Stimulated activated effector memory CD8-positive, alpha-beta T cell treated with anti-CD3 and anti-CD28 coated beads, Interleukin-12 subunit alpha, Interleukin-12 subunit beta, amount 100 ng/mL, for 72 hours (primary cell): ENCODE measurements around the gene ULBP1.
"Not testable (repeated sequence)": the region's sequence is repeated elsewhere in the genome, so short reads cannot be mapped to it uniquely, and the experiment has no call there.

Experiments
- ATAC-seq: fragments of 150-1000 bp; cut with Tn5 transposase; 2 replicates; pipeline ENCODE4 v1.10.0; 2021
- DNase-seq, 2 donors: peaks; one replicate each; pipeline ENCODE4 v3.0.0; 2021 to 2022; ENCODE audit warnings: low spot score in 2 of 2
- H3K27ac Mint-ChIP-seq: one replicate; pipeline ENCODE4 v1.8.0; 2022; ENCODE audit warnings: mild to moderate bottlenecking, mixed read lengths
- H3K36me3 Mint-ChIP-seq: one replicate; pipeline ENCODE4 v1.8.0; 2022; ENCODE audit warnings: mild to moderate bottlenecking, mixed read lengths
- H3K4me1 Mint-ChIP-seq: one replicate; pipeline ENCODE4 v1.8.0; 2022; ENCODE audit warnings: mixed read lengths
- H3K4me3 Mint-ChIP-seq: one replicate; pipeline ENCODE4 v1.8.0; 2022; ENCODE audit warnings: mild to moderate bottlenecking, mixed read lengths
- H3K9me3 Mint-ChIP-seq: one replicate; pipeline ENCODE4 v1.8.0; 2022; ENCODE audit warnings: mixed read lengths

The ULBP1 gene

DNA sequence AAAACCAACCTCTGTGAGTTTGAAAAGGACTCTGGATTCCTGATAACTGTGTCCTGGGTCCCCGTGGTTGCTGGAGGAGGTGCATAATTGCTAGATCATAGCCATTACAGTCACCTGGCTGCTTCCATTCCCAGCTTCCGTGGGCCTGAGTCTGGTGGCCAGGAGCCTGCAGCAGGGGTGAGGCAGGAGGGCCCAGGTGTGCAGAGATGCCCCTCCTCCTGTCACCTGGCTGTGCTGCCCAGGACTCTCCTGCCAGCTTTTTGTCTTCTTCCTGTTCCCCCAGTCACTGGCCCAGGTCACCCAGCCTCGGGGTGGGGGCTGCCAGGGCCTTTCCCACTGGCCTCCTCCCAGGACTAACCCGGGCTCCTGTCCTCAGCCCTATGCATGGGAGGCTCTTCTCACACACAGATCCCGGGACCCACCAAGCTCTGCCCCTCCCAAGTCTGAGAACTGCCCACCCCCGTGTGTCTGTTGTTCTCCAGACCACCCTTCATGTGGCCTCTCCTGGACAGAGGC is 31.6 kb downstream of the ULBP1 start:
- Mint-ChIP-seq H3K4me1 (peaks cover 27% of the 10 kb centered on the region), H3K27ac (no peak overlapping the region), H3K9me3 (no peaks in the 10 kb centered on the region), H3K4me3 (no peak overlapping the region), H3K36me3 (no peaks in the 10 kb centered on the region)
- no peak for ATAC-seq
- DNase-seq = no peak

DNA sequence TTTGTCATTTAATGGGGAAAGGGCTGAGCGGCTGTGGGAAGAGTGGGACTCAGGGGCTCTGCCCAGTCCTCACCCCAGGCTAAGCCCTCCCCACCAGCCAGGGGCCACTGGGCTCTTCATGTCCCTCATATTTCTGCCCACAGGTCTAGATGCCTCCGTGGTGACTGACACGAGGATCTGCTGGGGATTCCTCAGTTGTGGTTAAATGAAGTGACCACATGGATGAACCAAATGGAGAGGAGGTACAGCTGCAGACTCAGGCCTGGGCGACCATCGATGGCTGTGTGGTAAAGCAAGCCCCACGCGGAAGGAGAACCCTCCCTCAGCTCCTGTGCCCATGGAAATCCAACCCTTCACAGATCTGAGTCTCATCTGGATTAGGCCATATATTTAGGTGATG is 32.2 kb downstream of the ULBP1 start:
- ATAC-seq (no peak), DNase-seq (no peak)
- no peak overlapping the region for H3K4me3 Mint-ChIP-seq
- H3K4me1 Mint-ChIP-seq = peaks cover 27% of the 10 kb centered on the region
- no peak overlapping the region for H3K27ac Mint-ChIP-seq
- H3K36me3 Mint-ChIP-seq = no peaks in the 10 kb centered on the region
- H3K9me3 Mint-ChIP-seq = no peaks in the 10 kb centered on the region

DNA sequence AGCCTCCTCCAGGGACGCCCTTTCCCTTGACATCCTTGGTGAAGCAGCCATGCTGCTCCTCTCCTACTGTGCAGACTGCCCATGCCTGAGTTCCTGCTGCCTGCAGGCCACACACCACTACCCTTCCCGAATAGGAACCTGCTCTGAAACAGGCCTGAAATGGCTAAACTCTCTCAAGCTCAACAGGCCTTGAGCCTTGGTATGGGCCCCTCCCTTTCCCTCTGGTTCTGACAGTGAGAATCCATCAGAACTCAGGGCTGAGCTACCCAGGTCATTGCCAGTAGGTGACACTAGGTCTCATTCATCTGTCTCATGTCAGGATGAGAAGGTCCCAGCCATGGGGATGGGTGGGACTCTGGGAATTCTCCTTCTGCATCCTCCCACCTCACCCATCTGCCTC is 35.9 kb downstream of the ULBP1 start:
- H3K36me3 Mint-ChIP-seq = peaks cover 6% of the 10 kb centered on the region
- DNase-seq (no peak), ATAC-seq (no peak)
- H3K4me3 Mint-ChIP-seq = no peak overlapping the region
- peaks cover 42% of the 10 kb centered on the region for H3K4me1 Mint-ChIP-seq
- H3K27ac Mint-ChIP-seq = no peak overlapping the region
- H3K9me3 Mint-ChIP-seq = no peaks in the 10 kb centered on the region

DNA sequence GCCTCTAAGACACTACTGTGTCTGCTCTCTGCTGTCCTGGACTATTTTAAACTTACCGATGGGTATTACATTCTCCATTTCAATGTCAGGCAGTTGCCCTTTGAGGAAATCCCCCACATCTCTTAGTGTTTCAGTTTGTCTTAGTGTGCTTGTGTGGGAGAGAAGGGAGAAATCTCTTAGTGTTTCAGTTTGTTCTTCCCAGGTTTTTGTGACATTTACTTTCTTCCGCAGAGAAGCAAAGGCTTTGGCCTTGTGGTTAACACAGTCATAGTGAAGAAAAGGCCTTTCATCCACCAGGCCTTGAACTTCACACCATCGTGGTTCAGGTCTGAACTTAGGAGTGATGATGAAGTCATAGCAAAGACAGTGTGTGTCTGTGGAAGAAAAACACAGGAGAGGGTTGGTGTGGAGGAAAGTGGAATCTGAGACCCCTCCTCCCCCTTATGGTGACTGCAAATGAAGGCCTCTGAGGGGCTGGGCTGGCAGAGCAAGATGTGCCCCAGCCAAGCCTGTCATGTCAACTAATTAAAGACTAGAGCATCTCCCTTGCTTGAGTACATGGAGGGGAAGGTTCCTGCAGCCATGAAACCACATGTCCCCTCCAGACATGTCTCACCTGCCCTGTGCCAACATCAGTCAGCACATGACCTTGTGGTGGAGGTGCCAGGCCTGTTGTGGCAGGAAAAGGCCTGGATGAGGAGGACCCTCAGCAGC is 37.7 kb downstream of the ULBP1 start:
- peaks cover 11% of the 10 kb centered on the region for H3K36me3 Mint-ChIP-seq
- H3K9me3 Mint-ChIP-seq = no peaks in the 10 kb centered on the region
- peak overlapping the region; percentile 17 for H3K4me3 Mint-ChIP-seq
- DNase-seq (peak in 1 of 2 donors; percentile 65), ATAC-seq (peak; percentile 71)
- peaks cover 55% of the 10 kb centered on the region for H3K4me1 Mint-ChIP-seq
- H3K27ac Mint-ChIP-seq = no peak overlapping the region

DNA sequence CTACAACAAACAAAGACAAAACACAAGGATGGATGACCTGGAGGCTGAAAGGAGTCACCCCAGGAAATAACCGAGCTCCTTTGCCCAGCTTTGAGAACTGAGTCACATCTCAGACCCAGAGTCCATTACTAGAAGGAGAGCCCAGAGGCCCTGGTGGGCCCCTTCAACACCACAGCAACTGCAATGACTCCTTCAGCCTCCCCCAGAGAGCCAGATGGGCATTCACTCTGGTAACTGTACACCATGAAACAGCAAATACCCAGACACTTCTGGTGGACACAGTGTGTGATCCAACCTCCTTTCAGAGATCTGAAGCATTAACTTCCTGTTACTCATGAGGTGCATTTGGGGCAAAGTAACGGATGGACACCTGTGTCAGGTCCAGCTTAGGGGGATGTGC is 39.0 kb downstream of the ULBP1 start:
- Mint-ChIP-seq H3K4me1 (peaks cover 62% of the 10 kb centered on the region), H3K4me3 (no peak overlapping the region)
- ATAC-seq = no peak

DNA sequence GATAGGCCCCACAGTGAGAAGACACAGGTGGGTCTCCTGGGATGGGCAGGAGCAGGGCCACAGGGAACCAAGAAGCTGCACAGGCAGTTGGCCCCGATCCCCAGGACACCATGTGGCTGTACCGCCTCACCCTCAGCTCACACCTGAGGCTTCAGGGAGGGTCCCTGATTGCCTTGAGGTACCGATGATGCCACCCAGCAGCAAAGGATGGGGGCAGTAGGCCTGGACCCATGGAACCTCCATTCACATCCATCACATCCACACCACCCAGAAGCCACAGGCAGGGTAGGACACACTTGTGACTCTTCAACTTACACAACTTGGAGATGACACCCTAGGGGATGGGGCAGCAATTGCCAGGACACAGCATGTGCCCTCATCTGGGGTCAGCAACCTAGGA is 39.9 kb downstream of the ULBP1 start:
- H3K9me3 Mint-ChIP-seq, DNase-seq, ATAC-seq, H3K27ac Mint-ChIP-seq: not testable (repeated sequence)
- Mint-ChIP-seq H3K36me3 (peaks cover 13% of the 10 kb centered on the region), H3K4me3 (peak overlapping the region; percentile 81), H3K4me1 (peaks cover 67% of the 10 kb centered on the region)

More for the DNA sequence above, 39.0 kb downstream of the ULBP1 start:
- Mint-ChIP-seq H3K27ac (no peak overlapping the region), H3K36me3 (peaks cover 11% of the 10 kb centered on the region), H3K9me3 (no peaks in the 10 kb centered on the region)
- DNase-seq = no peak

DNA sequence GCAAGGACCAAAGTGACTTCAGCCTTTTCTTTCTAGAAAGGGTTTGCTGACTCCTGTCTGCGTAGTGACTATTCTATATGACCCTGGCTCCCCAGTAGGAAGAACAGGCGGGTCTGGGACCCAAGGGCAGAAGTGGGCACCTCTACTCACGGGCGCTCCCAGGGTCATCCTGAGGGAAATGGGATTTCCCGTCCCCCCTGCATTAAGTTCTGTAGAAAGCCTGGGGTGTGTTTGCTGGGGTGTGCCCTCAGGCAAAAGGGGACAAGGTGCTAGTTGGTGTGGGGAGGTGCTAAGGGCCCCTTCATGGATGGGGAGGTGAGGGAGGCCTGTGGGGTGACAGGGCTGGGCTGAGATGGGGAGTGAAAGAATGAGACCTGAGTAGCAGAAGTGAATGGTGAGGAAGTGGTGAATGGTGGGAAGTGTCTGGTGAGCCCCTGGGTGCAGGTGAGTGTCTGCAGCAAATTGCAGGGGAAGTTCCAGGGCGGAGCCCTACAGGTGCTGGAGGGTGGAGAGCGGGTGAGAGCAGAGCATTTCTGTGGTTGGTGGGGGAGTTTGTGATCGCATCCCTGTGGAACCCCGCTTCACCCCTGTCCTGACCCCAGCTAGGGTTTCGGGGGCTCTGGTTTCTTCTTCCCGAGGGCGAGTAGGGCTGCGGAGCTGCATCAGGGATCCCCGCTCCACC is 40.5 kb downstream of the ULBP1 start:
- peak overlapping the region; percentile 74 for H3K27ac Mint-ChIP-seq

DNA sequence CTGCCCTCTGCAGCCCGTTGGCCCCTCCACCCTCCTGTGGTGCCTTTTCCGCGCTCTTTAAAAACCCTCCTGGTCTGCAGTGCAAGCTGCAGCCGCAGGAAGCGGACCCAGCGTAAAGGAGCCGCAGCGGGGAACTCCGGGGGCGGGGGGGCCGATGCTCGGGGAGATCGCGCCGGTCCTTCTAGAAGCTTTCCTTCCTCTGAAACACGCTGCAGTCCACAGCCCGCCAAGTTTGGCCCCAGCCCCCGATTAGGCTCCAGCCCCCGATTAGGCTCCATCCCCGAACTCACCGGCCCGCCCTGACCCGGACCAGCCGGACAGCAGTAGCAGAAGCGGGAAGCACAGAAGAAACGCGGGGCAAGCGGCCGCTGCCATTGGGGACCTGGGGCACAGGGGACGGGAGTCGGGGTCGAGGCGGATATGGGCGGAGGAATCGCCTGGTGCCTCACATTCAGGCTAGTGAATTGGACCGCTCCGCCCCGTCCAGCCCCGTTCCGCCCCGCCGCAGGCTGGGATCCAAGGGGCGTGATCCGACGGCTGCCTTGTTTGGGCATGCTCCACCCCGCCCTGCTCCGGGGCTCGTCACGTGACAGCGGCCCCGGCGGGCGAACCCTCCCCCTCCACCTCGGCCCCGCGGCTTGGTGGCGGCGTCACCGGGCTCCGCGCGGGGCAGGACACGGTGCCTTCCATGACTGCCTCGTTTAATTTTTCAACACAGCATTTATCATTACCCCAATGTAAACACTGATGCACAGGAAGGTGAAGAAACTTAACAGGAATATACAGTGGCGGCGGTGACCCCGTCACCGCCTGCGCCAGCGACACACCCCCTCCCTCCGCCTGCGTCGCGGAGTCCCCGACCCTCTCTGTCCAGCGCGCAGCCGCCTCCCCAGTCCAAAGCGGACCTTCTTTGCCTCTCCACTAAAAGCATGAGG is 41.3 kb downstream of the ULBP1 start:
- Mint-ChIP-seq H3K9me3 (no peaks in the 10 kb centered on the region), H3K4me3 (peak overlapping the region; percentile 81), H3K4me1 (peaks cover 64% of the 10 kb centered on the region), H3K27ac (peak overlapping the region; percentile 74), H3K36me3 (peaks cover 16% of the 10 kb centered on the region)
- DNase-seq = peak; percentile 74 to 93
- peak; percentile 82 for ATAC-seq

More for the DNA sequence above, 40.5 kb downstream of the ULBP1 start:
- peak overlapping the region; percentile 81 for H3K4me3 Mint-ChIP-seq
- DNase-seq (no peak), ATAC-seq (peak; percentile 29)
- H3K4me1 Mint-ChIP-seq = peaks cover 70% of the 10 kb centered on the region
- H3K36me3 Mint-ChIP-seq = peaks cover 16% of the 10 kb centered on the region
- H3K9me3 Mint-ChIP-seq = no peaks in the 10 kb centered on the region

DNA sequence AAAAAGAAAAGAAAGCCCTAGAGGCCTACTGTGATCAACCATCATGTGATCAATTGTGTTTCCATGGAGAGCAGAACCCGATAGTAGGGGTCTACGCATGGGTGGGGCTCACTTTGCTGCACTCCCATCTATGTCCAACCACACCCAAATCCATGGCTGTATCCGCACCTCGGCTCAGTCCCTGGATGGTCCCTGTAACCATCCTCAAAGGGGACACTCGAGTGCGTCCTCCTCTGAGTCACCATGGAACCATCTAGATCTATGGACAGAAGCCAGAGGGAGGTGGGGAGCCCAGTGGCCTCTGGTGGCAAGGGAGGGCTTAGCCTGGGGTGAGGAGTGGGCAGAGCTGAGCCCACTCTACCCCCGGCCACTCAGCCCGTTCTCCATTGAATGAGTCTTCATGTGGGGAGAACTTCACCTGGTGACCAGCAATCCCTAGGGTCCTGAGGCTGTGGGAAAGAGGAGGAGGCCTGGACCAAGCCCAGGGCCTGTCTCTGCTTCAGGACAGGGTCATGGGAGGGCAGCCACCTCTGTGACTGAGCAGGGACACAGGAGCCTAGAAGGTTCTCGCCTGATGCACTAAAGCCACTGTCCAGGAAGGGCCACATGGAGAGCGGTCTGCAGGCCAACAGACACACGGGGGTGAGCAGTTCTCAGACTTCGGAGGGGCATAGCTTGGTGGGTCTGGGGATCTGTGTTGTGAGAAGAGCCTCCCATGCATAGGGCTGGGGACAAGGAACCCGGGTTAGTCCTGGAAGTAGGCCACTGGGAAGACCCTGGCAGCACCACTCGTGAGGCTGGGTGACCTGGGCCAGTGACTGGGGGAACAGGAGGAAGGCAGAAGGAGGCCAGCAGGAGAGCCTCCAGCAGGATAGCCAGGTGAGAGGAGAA is 42.3 kb downstream of the ULBP1 start:
- ATAC-seq (no peak), DNase-seq (no peak)
- Mint-ChIP-seq H3K4me3 (peak overlapping the region; percentile 81), H3K9me3 (no peaks in the 10 kb centered on the region), H3K4me1 (peaks cover 55% of the 10 kb centered on the region), H3K36me3 (peaks cover 16% of the 10 kb centered on the region), H3K27ac (peak overlapping the region; percentile 74)

DNA sequence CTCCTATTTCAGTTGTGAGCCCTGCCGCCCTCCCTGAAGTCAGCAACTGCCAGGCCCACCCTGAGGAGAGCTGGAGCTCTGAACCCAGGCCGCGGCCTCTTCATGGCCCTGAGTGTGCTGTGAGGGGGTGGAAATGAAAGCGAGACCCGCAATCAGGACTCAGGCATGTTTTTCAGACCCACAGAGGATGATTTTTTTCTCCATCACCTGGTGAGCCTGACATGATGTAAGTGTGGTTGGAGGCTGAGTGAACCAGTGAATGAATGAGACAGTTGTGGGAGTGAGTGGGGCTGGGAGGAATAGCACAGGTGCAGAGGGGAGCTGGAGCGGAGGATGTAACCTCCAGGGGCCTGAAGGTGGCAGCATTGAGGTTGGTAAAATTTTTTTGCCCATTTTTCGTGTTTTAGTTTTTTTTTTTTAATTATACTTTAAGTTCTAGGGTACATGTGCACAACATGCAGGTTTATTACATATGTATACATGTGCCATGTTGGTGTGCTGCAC is 43.3 kb downstream of the ULBP1 start:
- H3K27ac Mint-ChIP-seq = no peak overlapping the region
- no peak overlapping the region for H3K4me3 Mint-ChIP-seq
- peaks cover 45% of the 10 kb centered on the region for H3K4me1 Mint-ChIP-seq
- ATAC-seq (peak; percentile 62), DNase-seq (no peak)
- peaks cover 16% of the 10 kb centered on the region for H3K36me3 Mint-ChIP-seq
- no peaks in the 10 kb centered on the region for H3K9me3 Mint-ChIP-seq

DNA sequence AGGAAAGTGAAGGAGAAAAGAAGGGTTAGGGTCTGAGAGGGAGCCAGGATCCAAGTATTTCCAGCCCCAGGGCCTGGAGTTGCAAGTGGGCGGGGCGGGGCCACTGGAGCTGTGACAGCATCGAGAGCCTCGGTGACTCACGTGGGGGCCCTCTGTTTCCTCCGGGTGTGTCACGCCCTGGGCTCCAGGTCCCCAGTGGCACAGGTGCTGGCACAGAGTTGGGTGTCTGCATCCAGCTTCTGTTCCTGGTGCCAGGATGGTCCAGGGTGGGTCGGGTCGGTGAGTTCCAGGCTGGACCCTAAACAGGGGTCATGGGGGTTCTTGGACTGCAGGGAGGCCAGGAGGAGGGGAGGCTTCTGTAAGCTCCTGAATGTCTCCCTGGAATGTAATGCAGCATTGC is 44.8 kb downstream of the ULBP1 start:
- no peak for ATAC-seq
- no peak overlapping the region for H3K4me3 Mint-ChIP-seq
- peaks cover 16% of the 10 kb centered on the region for H3K36me3 Mint-ChIP-seq
- no peaks in the 10 kb centered on the region for H3K9me3 Mint-ChIP-seq
- peaks cover 38% of the 10 kb centered on the region for H3K4me1 Mint-ChIP-seq
- no peak for DNase-seq
- H3K27ac Mint-ChIP-seq = peak overlapping the region; percentile 26

DNA sequence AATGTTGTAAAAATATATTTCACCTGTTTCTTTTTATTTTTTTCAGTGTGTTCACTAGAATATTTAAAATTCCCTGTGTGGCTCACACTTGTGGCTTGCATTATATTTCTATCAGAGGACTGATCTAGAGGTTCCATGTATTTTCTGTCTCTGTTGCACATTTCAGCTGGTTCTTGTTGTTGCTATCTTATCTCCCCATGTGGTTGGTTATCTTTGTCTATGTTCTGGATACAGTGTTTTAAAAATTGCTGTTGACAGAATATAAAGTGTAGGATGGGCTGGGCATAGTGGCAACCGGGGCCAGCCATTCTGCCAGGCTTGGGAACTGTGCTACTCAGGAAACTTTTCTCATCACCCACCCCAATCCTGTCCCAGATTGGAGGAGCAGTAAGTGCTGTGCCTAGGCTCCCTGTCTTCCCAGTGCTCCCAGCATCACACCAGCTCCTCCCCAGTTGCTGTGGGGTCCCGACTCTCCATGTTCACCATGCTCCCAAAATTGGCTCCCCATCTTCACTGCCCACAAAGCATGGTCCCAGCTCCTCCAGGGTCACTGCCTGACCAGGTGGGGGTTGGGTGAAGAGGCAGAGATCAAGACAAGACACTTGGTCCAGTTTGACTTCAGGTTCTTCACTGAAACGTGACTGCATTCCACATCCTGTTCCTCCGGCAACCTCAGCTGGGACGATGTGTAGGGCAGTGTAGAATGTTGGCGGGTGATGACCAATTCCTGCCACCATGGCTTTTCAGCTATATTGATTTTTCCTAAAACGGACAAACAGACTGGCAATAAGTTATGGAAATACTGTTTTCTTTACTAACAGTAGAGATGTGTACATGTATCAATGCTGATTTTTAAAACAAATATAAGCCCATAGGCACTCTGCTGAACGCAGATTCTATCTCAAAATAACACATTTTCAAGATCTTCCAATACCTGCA is 49.4 kb downstream of the ULBP1 start:
- H3K4me1 Mint-ChIP-seq = peaks cover 37% of the 10 kb centered on the region
- not testable (repeated sequence) for H3K9me3 Mint-ChIP-seq, ATAC-seq, H3K4me3 Mint-ChIP-seq, H3K27ac Mint-ChIP-seq, DNase-seq, H3K36me3 Mint-ChIP-seq

DNA sequence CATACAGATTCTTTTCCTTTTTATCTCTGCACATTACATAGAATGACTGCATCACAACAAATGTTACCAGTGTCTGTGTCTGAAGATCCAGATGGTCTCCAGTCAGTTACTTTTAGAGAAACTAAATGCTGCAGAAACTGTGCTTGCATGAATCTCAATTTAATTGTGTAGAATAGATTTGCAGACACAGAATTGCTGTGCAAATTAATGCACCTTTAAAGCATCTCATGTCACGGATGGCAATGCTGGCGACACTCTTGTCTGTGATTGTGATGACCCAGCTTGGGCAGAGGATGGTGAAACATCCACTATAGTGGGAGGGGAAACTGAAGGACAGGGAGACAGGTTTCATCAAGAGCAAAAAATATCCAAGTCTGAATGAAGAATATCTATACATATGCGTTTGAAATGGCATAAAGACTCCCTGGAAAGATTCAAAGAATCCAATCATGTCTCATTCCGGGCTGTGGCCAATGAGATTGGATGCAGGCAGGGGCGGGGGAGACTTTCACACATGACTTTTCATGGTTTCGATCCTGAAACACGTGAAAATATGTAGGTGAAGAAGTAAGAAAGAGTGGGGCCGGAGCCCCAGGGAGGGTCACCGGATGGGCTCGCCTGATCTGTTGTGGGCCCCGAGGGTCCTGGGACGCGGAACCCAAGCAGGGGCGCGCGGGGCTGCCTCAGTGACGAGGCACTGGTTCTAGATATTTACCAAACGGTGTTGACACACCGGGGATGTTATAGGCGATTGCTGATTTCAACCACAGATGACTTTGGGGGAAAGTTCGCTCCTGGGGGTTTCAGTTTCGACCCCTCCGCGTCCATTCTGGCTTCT is 50.3 kb downstream of the ULBP1 start:
- H3K4me3 Mint-ChIP-seq = peak overlapping the region; percentile 39
- DNase-seq, H3K36me3 Mint-ChIP-seq, ATAC-seq, H3K27ac Mint-ChIP-seq, H3K9me3 Mint-ChIP-seq: not testable (repeated sequence)
- peaks cover 29% of the 10 kb centered on the region for H3K4me1 Mint-ChIP-seq
